ACHN (cell line): ENCODE measurements around the gene UBE4B.
"Not testable (repeated sequence)": the region's sequence is repeated elsewhere in the genome, so short reads cannot be mapped to it uniquely, and the experiment has no call there.

Experiments
- DNase-seq: peaks from one replicate; pipeline ENCODE4 v3.0.0-alpha.2; 2015
- in situ Hi-C: cut with HindIII; loops from 2 replicates; pipeline ENCODE4 v1.10.0; 2017; ENCODE audit warnings: low sequenced_read_pairs, low pct_ligation_motif_present, low pct_unique_long_range_greater_than_20kb

Gene UBE4B

GRCh38 chr1:10213186-10213705 is 180.5 kb downstream of the UBE4B start:
- in situ Hi-C loops = no loop called here

GRCh38 chr1:10216090-10216749 is 183.5 kb downstream of the UBE4B start:
- in situ Hi-C loops = no loop called here
- DNase-seq = no peak

More at GRCh38 chr1:10213186-10213705, 180.5 kb downstream of the UBE4B start:
- DNase-seq = no peak

DNA sequence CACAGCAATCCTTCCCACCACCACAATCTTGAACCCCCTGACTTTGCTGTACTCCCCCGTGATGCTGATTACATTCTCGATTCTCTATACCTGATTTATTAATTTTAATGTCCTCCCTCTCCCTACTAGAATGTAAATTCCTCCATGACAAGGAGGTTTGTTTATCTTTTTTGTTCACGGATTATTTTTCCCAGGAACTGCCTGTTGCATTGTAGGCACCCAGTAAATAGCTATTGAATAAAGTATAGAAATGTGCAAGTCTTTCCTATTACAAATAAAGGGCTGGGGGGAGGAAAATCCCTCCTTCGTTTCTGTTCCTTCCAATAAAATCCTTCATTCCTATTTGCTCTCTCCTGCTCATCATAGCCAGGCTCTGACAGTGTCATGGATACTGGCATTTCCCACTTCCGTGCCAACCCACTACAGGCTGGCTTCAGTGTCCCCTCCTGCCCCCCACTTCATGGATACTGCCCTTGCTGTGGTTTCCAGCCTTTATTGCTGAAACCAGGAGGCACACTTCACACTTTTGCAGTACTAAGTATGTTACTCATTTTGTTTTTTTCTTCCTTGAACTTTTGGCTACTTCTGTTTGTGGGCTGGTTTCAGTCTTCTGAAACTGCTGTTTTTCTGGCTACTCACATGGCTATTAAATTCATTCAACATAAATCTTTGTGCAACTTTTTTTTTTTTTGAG is 185.1 kb downstream of the UBE4B start:
- in situ Hi-C loops = no loop called here

GRCh38 chr1:10220200-10220599 is 187.4 kb downstream of the UBE4B start:
- in situ Hi-C loops = no loop called here
- DNase-seq = no peak

More for the DNA sequence above, 185.1 kb downstream of the UBE4B start:
- no peak for DNase-seq

- DNase-seq, in situ Hi-C loops: not testable (repeated sequence)
Observed at GRCh38 chr1:10220657-10221056, 187.9 kb downstream of the UBE4B start.

GRCh38 chr1:10225573-10225972 is 192.8 kb downstream of the UBE4B start:
- DNase-seq = peak; percentile 9
- in situ Hi-C loops = no loop called here

DNA sequence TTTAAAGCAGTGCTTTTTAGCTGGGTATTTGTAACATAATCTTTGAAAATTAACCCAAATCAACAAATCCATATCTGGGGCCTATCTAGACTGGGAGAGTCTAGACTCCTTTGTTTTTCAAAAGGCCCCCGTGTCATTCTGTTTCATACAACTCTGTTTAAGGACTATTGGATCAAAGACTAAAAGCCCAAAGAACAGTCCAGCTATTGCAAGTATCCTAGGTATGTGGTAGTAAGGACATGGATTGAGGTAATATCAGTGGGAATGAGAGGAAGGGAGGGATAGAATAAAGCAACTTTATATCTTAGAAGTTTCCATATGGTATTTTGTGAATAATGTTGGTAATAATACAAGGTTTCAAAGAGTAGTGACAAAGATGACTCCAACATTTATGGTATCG is 195.8 kb downstream of the UBE4B start:
- no peak for DNase-seq
- in situ Hi-C loops = no loop called here

DNA sequence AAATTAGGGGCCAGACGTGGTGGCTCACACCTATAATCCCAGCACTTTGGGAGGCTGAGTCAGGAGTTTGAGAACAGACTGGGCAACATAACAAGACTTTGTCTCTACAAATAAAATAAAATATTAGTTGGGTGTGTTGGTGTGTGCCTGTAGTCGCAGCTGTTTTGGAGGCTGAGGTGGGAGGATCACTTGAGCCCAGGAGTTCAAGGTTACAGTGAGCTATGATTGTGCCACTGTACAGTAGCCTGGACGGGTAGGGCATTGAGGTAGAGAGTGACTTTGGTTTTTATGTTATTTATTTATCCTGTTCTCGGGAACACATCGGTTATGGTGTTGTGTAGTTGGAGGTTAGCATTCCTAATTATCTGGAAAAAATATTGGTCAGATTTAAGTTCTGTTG is 197.1 kb downstream of the UBE4B start:
- in situ Hi-C loops = no loop called here

More for the DNA sequence above, 197.1 kb downstream of the UBE4B start:
- DNase-seq = no peak
